ENCODE measurements around the gene MYO18B.

Gene MYO18B

GRCh38 chr22:25922141-25922540, 180.2 kb downstream of the MYO18B start:
- no peak for TF ChIP-seq TCF4 (CRISPR knock-in tag; IDR thresholded peaks at IDR 0.05; ENCODE audit: borderline replicate concordance)
- TF ChIP-seq ZNF565 (CRISPR knock-in tag; conservative IDR thresholded peaks at IDR 0.05; ENCODE audit: low read depth): no peak

GRCh38 chr22:25923914-25924313, 181.9 kb downstream of the MYO18B start:
- ATAC-seq: no peak
- no peak for TF ChIP-seq ZFP30 (CRISPR knock-in tag; IDR thresholded peaks at IDR 0.05)
- no peak for TF ChIP-seq PATZ1 (CRISPR knock-in tag; IDR thresholded peaks at IDR 0.05; ENCODE audit: borderline replicate concordance)
- TF ChIP-seq RARB (CRISPR knock-in tag; IDR thresholded peaks at IDR 0.05): no peak
- TF ChIP-seq ZNF8 (CRISPR knock-in tag; IDR thresholded peaks at IDR 0.05): no peak
- TF ChIP-seq ISL1 (CRISPR knock-in tag; IDR thresholded peaks at IDR 0.05): no peak
- TF ChIP-seq SNAI2 (CRISPR knock-in tag; IDR thresholded peaks at IDR 0.05): no peak
- TF ChIP-seq CSRNP3 (CRISPR knock-in tag; IDR thresholded peaks at IDR 0.05): no peak
- TF ChIP-seq ARNTL (CRISPR knock-in tag; IDR thresholded peaks at IDR 0.05; ENCODE audit: borderline replicate concordance, low read depth): no peak
- TF ChIP-seq BACH2 (CRISPR knock-in tag; IDR thresholded peaks at IDR 0.05; ENCODE audit: borderline replicate concordance): no peak
- TF ChIP-seq ZFP3 (CRISPR knock-in tag; IDR thresholded peaks at IDR 0.05): no peak
- TF ChIP-seq ZC3H10 (CRISPR knock-in tag; IDR thresholded peaks at IDR 0.05): no peak
- TF ChIP-seq OSR1 (CRISPR knock-in tag; IDR thresholded peaks at IDR 0.05): no peak
- TF ChIP-seq TOX (CRISPR knock-in tag; IDR thresholded peaks at IDR 0.05; ENCODE audit: borderline replicate concordance): no peak
- no peak for TF ChIP-seq PPARA (CRISPR knock-in tag; IDR thresholded peaks at IDR 0.05; ENCODE audit: borderline replicate concordance)
- TF ChIP-seq TCF4 (CRISPR knock-in tag; IDR thresholded peaks at IDR 0.05; ENCODE audit: borderline replicate concordance): no peak; the same call in 1 of the 2 replicates

More at GRCh38 chr22:25922141-25922540, 180.2 kb downstream of the MYO18B start:
- no peak for ATAC-seq

GRCh38 chr22:25928038-25928437, 186.1 kb downstream of the MYO18B start:
- TF ChIP-seq ZNF565 (CRISPR knock-in tag; conservative IDR thresholded peaks at IDR 0.05; ENCODE audit: low read depth): no peak
- ATAC-seq: no peak

- no peak for TF ChIP-seq PPARA (CRISPR knock-in tag; IDR thresholded peaks at IDR 0.05; ENCODE audit: borderline replicate concordance)
- TF ChIP-seq POU6F1 (CRISPR knock-in tag; IDR thresholded peaks at IDR 0.05; ENCODE audit: borderline replicate concordance, low read depth): no peak
- TF ChIP-seq SNAI2 (CRISPR knock-in tag; IDR thresholded peaks at IDR 0.05): no peak
- no peak for TF ChIP-seq RARB (CRISPR knock-in tag; IDR thresholded peaks at IDR 0.05)
- no peak for TF ChIP-seq ZFP3 (CRISPR knock-in tag; IDR thresholded peaks at IDR 0.05)
- TF ChIP-seq TOX (CRISPR knock-in tag; IDR thresholded peaks at IDR 0.05; ENCODE audit: borderline replicate concordance): no peak
- TF ChIP-seq ZC3H10 (CRISPR knock-in tag; IDR thresholded peaks at IDR 0.05): no peak
- TF ChIP-seq CSDC2 (CRISPR knock-in tag; IDR thresholded peaks at IDR 0.05): no peak
- no peak for TF ChIP-seq ESRRG (CRISPR knock-in tag; IDR thresholded peaks at IDR 0.05)
- TF ChIP-seq PATZ1 (CRISPR knock-in tag; IDR thresholded peaks at IDR 0.05; ENCODE audit: borderline replicate concordance): no peak
- TF ChIP-seq ZNF8 (CRISPR knock-in tag; IDR thresholded peaks at IDR 0.05): no peak
- no peak for TF ChIP-seq ISL1 (CRISPR knock-in tag; IDR thresholded peaks at IDR 0.05)
- TF ChIP-seq ZFP30 (CRISPR knock-in tag; IDR thresholded peaks at IDR 0.05): no peak
- TF ChIP-seq CSRNP3 (CRISPR knock-in tag; IDR thresholded peaks at IDR 0.05): no peak
- no peak for TF ChIP-seq TCF4 (CRISPR knock-in tag; IDR thresholded peaks at IDR 0.05; ENCODE audit: borderline replicate concordance)
- no peak for TF ChIP-seq TSHZ2 (CRISPR knock-in tag; IDR thresholded peaks at IDR 0.05)
- TF ChIP-seq GLIS3 (CRISPR knock-in tag; IDR thresholded peaks at IDR 0.05): no peak
- no peak for TF ChIP-seq ARNTL (CRISPR knock-in tag; IDR thresholded peaks at IDR 0.05; ENCODE audit: borderline replicate concordance, low read depth)
- TF ChIP-seq CREB5 (CRISPR knock-in tag; IDR thresholded peaks at IDR 0.05; ENCODE audit: low read depth): no peak
- no peak for ATAC-seq
These were observed 187.4 kb downstream of the MYO18B start for GRCh38 chr22:25929321-25929878.
